Natural killer cell treated with Interleukin-12 subunit alpha and Interleukin-12 subunit beta and Interleukin-15 and Interleukin-18, amount 100 ng/mL, for 72 hours (primary cell): ENCODE measurements around the gene HDHD3. TPM values are rescaled to one million over a fixed set of nuclear protein-coding genes. Genes with fewer than 3 reads are reported as not detected.
"Not testable (repeated sequence)": the region's sequence is repeated elsewhere in the genome, so short reads cannot be mapped to it uniquely, and the experiment has no call there.

Experiments used
- ATAC-seq, 2 donors: fragments of 150-1000 bp; cut with Tn5 transposase in 1 of 2; sonication (Bioruptor Pico), chemical (Tn5 transposase) in 1 of 2; 2 replicates each; pipeline ENCODE4 v1.10.0; 2021
- DNase-seq: peaks from one replicate; pipeline ENCODE4 v3.0.0; 2022; ENCODE audit warnings: low spot score
- H3K27ac Mint-ChIP-seq, 2 donors: 1 replicate in 1 of 2; 2 replicates in 1 of 2; pipeline ENCODE4 v1.8.0; 2022; ENCODE audit warnings: mixed read lengths in 2 of 2, mild to moderate bottlenecking in 1 of 2, moderate library complexity in 1 of 2
- H3K27me3 Mint-ChIP-seq, 2 donors: 1 replicate in 1 of 2; 2 replicates in 1 of 2; pipeline ENCODE4 v1.8.0; 2022; ENCODE audit warnings: mixed read lengths in 2 of 2
- H3K36me3 Mint-ChIP-seq: one replicate; pipeline ENCODE4 v1.8.0; 2022; ENCODE audit warnings: mixed read lengths
- H3K4me1 Mint-ChIP-seq, 2 donors: 1 replicate in 1 of 2; 2 replicates in 1 of 2; pipeline ENCODE4 v1.8.0; 2022; ENCODE audit warnings: low read depth in 2 of 2, mixed read lengths in 2 of 2, mild to moderate bottlenecking in 1 of 2
- H3K4me3 Mint-ChIP-seq: one replicate; pipeline ENCODE4 v1.8.0; 2022; ENCODE audit warnings: mixed read lengths
- H3K9me3 Mint-ChIP-seq: 2 replicates; pipeline ENCODE4 v1.8.0; 2022; ENCODE audit warnings: mixed read lengths
- total RNA-seq, 2 donors: library from RNA; stranded (reverse); gene quantifications; one replicate each; pipeline ENCODE4 v1.2.3, GENCODE V29; 2022

HDHD3 gene
- total RNA-seq, 2 donors from 2014 or later = 11.0 to 15.7 TPM

DNA sequence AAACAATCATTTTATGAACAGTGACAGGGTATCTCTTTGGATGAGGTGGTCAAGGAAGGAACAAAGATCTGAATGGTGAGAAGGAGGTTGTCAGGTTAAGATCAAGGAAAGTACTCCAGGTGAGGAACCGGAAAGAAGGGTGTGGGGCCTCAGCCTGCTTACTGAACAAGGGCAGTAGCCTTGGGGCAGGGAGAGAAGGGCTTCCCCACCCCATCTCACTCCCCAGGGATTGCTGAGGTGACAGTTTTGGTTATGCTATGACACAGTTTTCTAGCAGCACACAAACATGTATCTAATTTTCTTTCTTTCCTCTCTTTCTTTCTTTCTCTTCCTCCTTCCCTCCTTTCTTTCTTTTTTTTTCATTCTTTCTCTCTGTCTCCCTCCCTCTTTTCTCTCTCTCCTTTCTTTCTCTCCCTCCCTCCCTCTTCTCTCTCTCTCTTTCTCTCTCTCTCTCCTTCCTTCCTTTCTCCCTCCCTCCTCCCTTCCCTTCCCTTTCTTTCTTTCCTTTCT is 4.1 kb upstream of the HDHD3 start:
- Mint-ChIP-seq H3K36me3 (no peaks in the 10 kb centered on the region), H3K27me3 (no peaks in the 10 kb centered on the region), H3K27ac (no peak overlapping the region), H3K9me3 (no peaks in the 10 kb centered on the region), H3K4me1 (peaks cover 0 to 2% of the 10 kb centered on the region in 2 donors), H3K4me3 (no peak overlapping the region)
- ATAC-seq (no peak), DNase-seq (no peak)

DNA sequence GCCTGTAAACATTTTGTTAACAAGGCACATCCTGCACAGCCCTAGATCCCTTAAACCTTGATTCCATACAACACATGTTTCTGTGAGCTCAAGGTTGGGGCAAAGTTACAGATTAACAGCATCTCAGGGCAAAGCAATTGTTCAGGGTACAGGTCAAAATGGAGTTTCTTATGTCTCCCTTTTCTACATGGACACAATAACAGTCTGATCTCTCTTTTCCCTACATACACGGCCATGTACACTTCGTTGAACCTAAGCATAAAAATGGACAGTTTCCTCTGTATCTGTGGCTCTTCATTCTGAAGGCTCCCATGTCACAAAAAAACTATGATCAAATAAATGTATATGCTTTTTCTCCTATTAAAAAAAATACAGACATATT is 3.0 kb upstream of the HDHD3 start:
- H3K36me3 Mint-ChIP-seq, H3K9me3 Mint-ChIP-seq, H3K4me3 Mint-ChIP-seq, H3K27me3 Mint-ChIP-seq, H3K27ac Mint-ChIP-seq, ATAC-seq, DNase-seq: not testable (repeated sequence)
- peaks cover 6 to 11% of the 10 kb centered on the region in 2 donors for H3K4me1 Mint-ChIP-seq

DNA sequence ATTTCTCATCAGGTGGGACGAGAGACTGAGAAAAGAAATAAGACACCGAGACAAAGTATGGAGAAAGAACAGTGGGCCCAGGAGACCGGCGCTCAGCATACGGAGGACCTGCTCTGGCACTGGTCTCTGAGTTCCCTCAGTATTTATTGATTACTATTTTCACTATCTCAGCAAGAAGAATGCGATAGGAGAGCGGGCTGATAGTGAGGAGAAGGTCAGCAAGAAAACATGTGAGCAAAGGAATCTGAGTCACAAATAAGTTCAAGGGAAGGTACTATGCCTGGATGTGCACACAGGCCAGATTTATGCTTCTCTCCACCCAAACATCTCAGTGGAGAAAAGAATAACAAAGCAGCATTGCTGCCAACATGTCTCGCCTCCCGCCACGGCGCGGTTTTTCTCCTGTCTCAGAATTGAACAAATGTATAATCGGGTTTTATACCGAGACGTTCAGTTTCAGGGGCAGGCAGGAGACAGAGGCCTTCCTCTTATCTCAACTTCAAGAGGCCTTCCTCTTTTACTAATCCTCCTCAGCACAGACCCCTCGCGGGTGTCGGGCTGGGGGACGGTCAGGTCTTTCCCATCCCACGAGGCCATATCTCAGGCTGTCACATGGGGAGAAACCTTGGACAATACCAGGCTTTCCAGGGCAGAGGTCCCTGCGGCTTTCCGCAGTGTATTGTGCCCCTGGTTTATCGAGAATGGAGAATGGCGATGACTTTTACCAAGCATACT is 2.5 kb upstream of the HDHD3 start:
- H3K27me3 Mint-ChIP-seq, H3K4me3 Mint-ChIP-seq, DNase-seq, ATAC-seq, H3K36me3 Mint-ChIP-seq, H3K9me3 Mint-ChIP-seq: not testable (repeated sequence)
- Mint-ChIP-seq H3K4me1 (peaks cover 6 to 15% of the 10 kb centered on the region in 2 donors), H3K27ac (peak overlapping the region in 1 of 2 donors; percentile 9)

DNA sequence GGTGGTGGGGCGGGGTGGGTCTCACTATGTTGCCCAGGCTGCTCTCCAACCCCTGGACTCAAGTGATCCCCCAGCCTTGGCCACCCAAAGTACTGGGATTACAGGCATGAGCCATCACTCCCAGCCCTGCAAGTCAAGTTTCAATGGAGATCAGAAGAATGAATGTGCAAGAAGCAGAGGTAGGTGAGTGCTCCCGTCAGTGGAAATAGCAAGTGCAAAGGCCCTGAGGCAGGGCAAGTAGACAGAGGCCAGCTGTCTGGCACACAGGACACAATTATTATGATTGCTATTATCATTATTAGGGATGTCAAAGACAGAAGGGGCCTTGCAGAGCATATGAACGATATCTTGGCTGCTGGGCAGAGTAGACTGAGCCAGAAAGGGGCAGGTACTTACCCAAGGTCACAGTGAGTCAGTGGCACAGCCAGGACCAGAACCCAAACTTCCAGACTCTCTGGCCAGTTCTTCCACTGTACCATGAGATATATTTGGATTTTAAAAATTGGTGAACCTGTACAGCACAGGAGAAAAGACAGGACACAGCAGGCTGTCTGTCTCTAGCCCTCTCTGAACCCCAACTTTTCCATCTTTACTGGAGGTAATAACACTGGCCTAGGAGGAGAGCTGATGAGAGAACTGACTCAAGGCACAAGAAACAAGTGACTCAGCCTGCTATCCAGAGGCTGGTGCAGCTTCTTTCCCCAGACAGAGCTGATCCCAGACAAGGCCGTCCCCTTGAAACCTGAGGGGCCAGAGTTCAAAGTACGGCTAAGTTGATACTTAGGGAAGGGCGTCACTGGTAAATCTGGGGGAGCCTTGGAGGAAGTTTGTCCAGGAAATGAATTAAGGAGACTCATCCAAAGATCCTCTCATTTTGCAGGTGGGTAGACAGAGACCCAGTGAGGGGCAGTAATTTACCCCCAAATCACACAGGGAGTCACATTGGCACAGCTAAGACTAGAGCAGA is 1.4 kb downstream of the HDHD3 start:
- Mint-ChIP-seq H3K4me3 (peak overlapping the region; percentile 81), H3K27me3 (no peaks in the 10 kb centered on the region), H3K27ac (peak overlapping the region; percentile 43 to 79), H3K9me3 (no peaks in the 10 kb centered on the region), H3K36me3 (no peaks in the 10 kb centered on the region), H3K4me1 (peaks cover 6 to 15% of the 10 kb centered on the region in 2 donors)
- no peak for ATAC-seq
- DNase-seq = no peak

DNA sequence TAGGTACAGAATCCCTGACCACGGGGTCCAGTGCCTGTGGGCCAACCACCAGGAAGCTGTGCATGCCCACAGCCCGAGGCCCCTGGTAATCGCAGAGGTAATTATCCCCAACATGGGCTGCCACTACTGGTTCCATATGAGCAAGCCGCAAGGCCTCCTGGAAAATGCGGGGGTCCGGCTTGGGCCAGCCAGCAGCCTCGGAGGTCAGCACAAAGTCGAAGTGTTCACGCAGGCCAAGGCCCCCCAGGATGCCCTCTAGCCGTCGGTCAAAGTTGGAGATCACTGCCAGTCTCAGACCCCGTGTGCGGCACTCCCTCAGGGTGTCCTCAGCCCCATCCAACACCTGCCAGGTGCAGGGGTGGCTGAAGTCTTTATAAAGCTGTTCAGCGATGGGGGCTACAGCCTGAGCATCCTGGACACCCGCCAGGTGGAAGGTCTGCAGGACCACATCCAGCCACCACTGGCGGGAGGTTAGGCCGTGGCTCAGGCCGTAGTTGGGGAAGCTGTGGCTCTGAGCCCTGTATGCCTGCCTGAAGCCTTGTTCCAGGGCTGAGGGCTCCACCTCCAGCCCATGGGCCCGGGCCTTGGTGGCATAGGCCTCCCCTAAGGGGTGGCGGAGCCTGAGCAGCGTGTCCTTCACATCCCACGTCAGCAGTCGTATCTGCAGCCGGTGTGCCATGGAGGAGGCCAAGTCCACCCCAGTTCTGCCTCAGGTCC is 3.0 kb downstream of the HDHD3 start:
- H3K27me3 Mint-ChIP-seq = no peaks in the 10 kb centered on the region
- H3K9me3 Mint-ChIP-seq = no peaks in the 10 kb centered on the region
- H3K4me3 Mint-ChIP-seq = no peak overlapping the region
- no peaks in the 10 kb centered on the region for H3K36me3 Mint-ChIP-seq
- DNase-seq (no peak), ATAC-seq (no peak)
- H3K4me1 Mint-ChIP-seq = peaks cover 6 to 15% of the 10 kb centered on the region in 2 donors
- no peak overlapping the region for H3K27ac Mint-ChIP-seq

DNA sequence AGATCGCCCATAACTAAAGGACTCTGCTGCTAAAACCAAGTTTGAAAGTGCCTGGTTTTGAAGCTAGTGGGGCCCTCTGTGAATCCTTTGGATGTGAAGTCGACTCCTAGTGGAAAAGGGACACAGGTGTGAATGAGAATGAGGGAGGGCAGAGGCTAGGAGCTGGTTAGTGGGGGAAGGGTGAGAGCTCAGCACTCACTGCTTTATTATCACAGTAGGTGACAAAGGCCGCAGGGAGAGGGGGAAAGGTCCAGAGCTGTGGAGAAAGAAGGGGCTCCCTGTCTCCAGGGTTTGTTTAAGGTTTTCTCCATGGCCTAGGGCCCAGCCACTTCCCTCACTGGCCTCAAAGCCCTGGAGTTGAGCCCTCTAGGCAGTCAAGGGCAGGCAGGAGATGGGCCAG is 3.5 kb downstream of the HDHD3 start:
- peaks cover 6 to 15% of the 10 kb centered on the region in 2 donors for H3K4me1 Mint-ChIP-seq
- no peaks in the 10 kb centered on the region for H3K9me3 Mint-ChIP-seq
- no peaks in the 10 kb centered on the region for H3K27me3 Mint-ChIP-seq
- H3K4me3 Mint-ChIP-seq = no peak overlapping the region
- ATAC-seq (no peak), DNase-seq (no peak)
- no peaks in the 10 kb centered on the region for H3K36me3 Mint-ChIP-seq
- no peak overlapping the region for H3K27ac Mint-ChIP-seq

DNA sequence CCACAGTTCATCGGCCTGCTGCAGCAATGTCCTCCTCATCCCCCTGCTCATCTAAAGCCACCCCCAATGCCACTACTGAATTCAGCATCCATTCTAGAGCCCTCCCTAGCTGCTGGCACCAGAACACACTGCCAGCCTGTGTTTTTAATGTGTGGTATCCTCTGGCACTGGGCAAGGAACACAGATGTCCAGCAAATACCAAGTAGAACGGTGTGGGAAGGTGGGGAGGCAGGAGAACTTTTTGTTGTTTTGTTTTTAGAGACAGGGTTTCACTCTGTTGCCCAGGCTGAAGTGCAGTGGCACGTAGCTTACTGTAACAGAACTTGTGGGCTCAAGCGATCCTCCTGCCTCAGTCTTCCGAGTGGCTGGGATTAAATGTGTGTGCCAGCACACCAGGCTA is 4.7 kb downstream of the HDHD3 start:
- H3K9me3 Mint-ChIP-seq = no peaks in the 10 kb centered on the region
- no peaks in the 10 kb centered on the region for H3K36me3 Mint-ChIP-seq
- DNase-seq = no peak
- no peak overlapping the region for H3K4me3 Mint-ChIP-seq
- H3K4me1 Mint-ChIP-seq = peaks cover 6 to 14% of the 10 kb centered on the region in 2 donors
- H3K27me3 Mint-ChIP-seq = no peaks in the 10 kb centered on the region
- H3K27ac Mint-ChIP-seq = no peak overlapping the region
- no peak for ATAC-seq

DNA sequence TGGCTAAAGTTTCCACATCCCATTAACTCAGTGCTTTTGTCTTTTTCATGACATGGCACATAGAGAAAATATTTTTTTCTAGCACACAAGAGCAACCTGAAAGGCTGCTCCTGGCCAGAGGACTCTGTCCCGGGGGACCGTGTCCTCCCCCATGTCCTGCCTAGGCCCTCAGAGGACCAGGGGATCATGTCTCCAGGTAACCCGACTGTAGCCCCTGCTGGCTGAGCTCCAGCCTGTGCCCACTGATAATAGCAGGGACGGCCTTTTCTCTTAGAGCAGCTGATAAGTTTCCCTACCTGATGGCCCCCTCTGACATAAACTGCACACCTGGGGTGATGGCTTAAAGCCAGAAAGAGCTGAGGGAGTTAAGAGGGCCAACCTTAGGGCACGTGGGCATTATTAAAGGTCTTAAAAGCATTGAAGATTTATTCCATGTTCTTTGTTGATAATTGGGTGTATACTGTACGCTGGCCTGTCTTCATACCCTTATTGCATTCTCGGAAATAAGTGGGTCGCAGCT is 5.9 kb downstream of the HDHD3 start:
- Mint-ChIP-seq H3K4me1 (peaks cover 6 to 12% of the 10 kb centered on the region in 2 donors), H3K36me3 (no peaks in the 10 kb centered on the region), H3K27me3 (no peaks in the 10 kb centered on the region), H3K9me3 (no peaks in the 10 kb centered on the region), H3K27ac (no peak overlapping the region), H3K4me3 (no peak overlapping the region)
- no peak for ATAC-seq
- no peak for DNase-seq

DNA sequence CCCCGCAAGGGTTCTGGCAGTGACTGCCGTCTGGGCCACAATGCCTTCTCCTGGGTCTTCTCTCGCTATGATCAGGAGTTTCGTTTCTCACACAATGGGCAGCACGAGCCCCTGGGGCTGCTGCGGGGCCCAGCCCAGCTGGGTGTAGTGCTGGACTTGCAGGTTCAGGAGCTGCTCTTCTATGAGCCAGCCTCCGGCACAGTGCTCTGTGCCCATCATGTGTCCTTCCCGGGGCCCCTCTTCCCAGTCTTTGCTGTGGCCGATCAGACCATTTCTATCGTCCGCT is 7.0 kb downstream of the HDHD3 start:
- ATAC-seq (peak in 1 of 2 donors; percentile 43), DNase-seq (no peak)
- Mint-ChIP-seq H3K36me3 (no peaks in the 10 kb centered on the region), H3K4me3 (no peak overlapping the region), H3K27me3 (no peaks in the 10 kb centered on the region), H3K27ac (no peak overlapping the region), H3K4me1 (peaks cover 0 to 3% of the 10 kb centered on the region in 2 donors), H3K9me3 (no peaks in the 10 kb centered on the region)

DNA sequence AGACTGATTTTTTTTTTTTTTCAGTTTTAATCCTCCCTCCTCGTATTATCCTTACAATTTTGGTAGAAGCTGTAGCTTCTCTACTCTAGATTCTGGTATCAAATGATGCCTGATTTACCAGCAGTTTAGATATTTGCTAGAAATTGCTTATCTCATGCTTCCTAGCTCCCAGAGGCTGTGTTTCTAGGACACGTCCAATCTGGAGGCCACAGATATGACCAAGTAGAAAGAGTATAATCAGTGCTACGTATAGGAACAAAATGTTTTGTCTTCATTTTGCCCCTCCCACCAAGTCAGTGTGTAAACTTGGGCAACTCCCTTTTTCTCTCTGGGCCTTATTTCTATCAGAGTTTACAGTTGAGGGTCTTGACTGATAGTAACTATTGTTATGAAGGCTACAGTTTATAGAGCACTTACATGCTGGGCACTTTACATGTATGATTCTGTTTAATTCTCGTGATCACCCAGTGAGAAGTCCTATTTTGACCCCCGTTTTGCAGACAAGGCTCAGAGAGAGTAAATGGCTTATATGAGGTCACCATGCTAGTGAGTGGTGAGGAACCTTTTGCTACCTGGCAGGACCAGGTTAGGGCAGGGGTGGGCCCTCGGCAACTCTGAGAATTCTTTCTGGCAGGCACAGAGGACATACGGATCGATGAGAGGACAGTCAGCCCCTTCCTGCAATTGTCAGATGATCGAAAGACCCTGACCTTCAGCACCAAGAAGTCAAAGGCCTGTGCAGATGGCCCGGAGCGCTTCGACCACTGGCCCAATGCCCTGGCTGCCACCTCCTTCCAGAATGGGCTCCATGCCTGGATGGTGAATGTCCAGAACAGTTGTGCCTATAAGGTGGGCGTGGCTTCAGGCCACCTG is 7.6 kb downstream of the HDHD3 start:
- Mint-ChIP-seq H3K36me3 (no peaks in the 10 kb centered on the region), H3K27ac (no peak overlapping the region), H3K27me3 (no peaks in the 10 kb centered on the region), H3K9me3 (no peaks in the 10 kb centered on the region), H3K4me1 (no peaks in the 10 kb centered on the region), H3K4me3 (no peak overlapping the region)
- ATAC-seq = no peak
- DNase-seq = no peak

DNA sequence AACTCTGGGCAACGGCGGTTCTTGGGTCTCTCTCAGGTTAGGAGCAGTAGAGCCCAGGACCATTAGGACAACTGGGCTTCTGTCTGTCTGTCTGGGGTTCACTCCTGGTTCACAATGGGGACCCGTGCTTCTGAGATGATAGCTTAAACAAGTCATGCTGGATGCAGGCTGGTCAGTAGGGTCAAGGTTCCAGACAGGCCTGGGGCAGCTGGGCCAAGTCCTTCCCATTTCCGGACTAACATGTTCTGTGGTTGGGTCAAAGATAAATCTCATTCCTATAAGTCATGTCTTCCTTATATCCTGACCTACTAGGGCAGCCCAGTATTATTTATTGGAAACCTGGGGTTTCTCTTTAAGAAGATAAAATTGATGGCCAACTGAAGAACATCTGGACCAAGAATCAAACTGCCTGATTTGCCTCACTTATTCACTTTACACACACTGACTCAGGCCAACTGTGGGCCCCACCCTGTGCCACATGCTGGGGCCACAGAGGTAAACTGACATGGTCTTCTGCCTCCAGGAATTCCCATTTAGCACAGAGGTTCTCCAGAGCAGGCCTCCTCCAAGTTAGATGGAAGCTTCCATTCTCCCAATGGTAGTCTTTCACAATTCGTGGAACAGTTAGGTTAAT is 8.3 kb downstream of the HDHD3 start:
- Mint-ChIP-seq H3K4me1 (no peaks in the 10 kb centered on the region), H3K27me3 (no peaks in the 10 kb centered on the region), H3K36me3 (no peaks in the 10 kb centered on the region), H3K9me3 (no peaks in the 10 kb centered on the region), H3K27ac (no peak overlapping the region), H3K4me3 (no peak overlapping the region)
- no peak for DNase-seq
- no peak for ATAC-seq

DNA sequence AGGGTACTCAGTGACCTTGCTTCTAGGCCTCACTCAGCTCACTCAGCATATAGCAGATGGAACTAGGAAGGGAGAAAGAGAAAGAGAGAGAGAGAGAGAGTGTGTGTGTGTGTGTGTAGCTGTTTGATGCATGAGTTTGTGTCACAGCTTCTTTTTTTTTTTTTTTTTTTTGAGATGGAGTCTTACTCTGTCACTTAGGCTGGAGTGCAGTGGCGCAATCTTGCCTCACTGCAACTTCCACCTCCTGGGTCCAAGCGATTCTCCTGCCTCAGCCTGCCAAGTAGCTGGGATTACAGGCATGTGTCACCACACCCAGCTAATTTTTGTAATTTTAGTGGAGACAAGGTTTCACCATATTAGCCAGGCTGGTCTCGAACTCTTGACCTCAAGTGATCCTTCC is 11.1 kb downstream of the HDHD3 start:
- not testable (repeated sequence) for ATAC-seq, H3K36me3 Mint-ChIP-seq, H3K4me3 Mint-ChIP-seq, H3K9me3 Mint-ChIP-seq, H3K27me3 Mint-ChIP-seq, DNase-seq, H3K4me1 Mint-ChIP-seq
- H3K27ac Mint-ChIP-seq = peak overlapping the region in 1 of 2 donors; percentile 41
